RWPE2 (cell line): ENCODE data around the gene CLEC7A.

ENCODE experiments used
- ATAC-seq: fragments of 200-7000 bp; cut with Tn5 transposase; 3 replicates; pipeline ENCODE4 v1.9.1; 2021; ENCODE audit warnings: low read depth
- DNase-seq: peaks from one replicate; pipeline ENCODE4 v3.0.0-alpha.2; 2020; ENCODE audit warnings: low spot score
- H3K27ac ChIP-seq: fragments of 450-650 bp; 2 replicates; pipeline ENCODE4 v1.5.1; 2017; ENCODE audit warnings: mild to moderate bottlenecking; ENCODE audit not compliant: poor library complexity, severe bottlenecking
- H3K27me3 ChIP-seq: fragments of 250-450 bp; sonication (Bioruptor Pico); 2 replicates; pipeline ENCODE4 v1.5.1; 2021; ENCODE audit warnings: mild to moderate bottlenecking, moderate library complexity; ENCODE audit not compliant: insufficient read depth, poor library complexity, severe bottlenecking
- H3K36me3 ChIP-seq: fragments of 250-450 bp; sonication (Bioruptor Pico); 2 replicates; pipeline ENCODE4 v1.5.1; 2020; ENCODE audit warnings: low read depth, mild to moderate bottlenecking, moderate library complexity
- H3K4me1 ChIP-seq: fragments of 250-450 bp; sonication (Bioruptor Pico); 2 replicates; pipeline ENCODE4 v1.5.1; 2021; ENCODE audit warnings: mild to moderate bottlenecking, moderate library complexity; ENCODE audit not compliant: insufficient read depth, poor library complexity, severe bottlenecking
- H3K4me3 ChIP-seq: fragments of 250-450 bp; sonication (Bioruptor Pico); 2 replicates; pipeline ENCODE4 v1.5.1; 2021; ENCODE audit warnings: mild to moderate bottlenecking, moderate library complexity; ENCODE audit not compliant: severe bottlenecking
- H3K9me3 ChIP-seq: fragments of 250-450 bp; sonication (Bioruptor Pico); 2 replicates; pipeline ENCODE4 v1.5.1; 2021; ENCODE audit warnings: mild to moderate bottlenecking, moderate library complexity; ENCODE audit not compliant: severe bottlenecking
- TF ChIP-seq, protein P1 (sequence below): fragments of 450-650 bp; IDR thresholded peaks from one replicate; pipeline ENCODE4 v1.5.1; 2017; ENCODE audit warnings: mild to moderate bottlenecking, moderate library complexity; ENCODE audit not compliant: poor library complexity, severe bottlenecking

The CLEC7A gene

DNA sequence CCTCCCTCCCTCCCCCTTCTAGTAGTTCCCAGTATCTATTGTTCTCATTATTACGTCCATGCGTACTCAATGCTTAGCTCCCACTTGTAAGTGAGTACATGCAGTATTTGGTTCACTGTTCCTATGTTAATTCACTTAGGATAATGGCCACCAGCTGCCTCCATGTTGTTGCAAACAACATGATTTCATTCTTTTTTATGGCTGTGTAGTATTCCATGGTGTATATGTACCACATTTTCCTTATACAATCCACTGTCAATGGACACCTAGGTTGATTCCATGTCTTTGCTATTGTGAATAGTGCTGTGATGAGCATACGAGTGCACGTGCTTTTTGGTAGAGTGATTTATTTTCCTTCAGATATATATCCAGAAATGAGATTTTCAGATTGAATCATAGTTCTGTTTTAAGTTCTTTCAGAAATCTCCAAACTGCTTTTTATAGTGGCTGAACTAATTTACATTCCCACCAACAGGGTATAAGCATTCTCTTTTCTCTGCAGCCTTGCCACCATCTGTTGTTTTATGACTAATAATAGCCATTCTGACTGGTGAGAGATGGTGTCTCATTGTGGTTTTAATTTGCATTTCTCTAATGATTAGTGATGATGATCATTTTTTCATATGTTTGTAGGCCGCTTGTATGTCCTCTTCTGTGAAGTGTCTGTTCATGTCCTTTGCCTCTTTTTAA, 17.9 kb upstream of the CLEC7A start:
- no peaks in the 10 kb centered on the region for H3K4me1 ChIP-seq
- H3K36me3 ChIP-seq = no peaks in the 10 kb centered on the region
- H3K4me3 ChIP-seq = no peak overlapping the region
- no peak overlapping the region for H3K27ac ChIP-seq
- DNase-seq = no peak
- no peaks in the 10 kb centered on the region for H3K27me3 ChIP-seq
- TF ChIP-seq, protein P1, sequence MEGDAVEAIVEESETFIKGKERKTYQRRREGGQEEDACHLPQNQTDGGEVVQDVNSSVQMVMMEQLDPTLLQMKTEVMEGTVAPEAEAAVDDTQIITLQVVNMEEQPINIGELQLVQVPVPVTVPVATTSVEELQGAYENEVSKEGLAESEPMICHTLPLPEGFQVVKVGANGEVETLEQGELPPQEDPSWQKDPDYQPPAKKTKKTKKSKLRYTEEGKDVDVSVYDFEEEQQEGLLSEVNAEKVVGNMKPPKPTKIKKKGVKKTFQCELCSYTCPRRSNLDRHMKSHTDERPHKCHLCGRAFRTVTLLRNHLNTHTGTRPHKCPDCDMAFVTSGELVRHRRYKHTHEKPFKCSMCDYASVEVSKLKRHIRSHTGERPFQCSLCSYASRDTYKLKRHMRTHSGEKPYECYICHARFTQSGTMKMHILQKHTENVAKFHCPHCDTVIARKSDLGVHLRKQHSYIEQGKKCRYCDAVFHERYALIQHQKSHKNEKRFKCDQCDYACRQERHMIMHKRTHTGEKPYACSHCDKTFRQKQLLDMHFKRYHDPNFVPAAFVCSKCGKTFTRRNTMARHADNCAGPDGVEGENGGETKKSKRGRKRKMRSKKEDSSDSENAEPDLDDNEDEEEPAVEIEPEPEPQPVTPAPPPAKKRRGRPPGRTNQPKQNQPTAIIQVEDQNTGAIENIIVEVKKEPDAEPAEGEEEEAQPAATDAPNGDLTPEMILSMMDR = no peak
- ATAC-seq = no peak
- no peaks in the 10 kb centered on the region for H3K9me3 ChIP-seq

DNA sequence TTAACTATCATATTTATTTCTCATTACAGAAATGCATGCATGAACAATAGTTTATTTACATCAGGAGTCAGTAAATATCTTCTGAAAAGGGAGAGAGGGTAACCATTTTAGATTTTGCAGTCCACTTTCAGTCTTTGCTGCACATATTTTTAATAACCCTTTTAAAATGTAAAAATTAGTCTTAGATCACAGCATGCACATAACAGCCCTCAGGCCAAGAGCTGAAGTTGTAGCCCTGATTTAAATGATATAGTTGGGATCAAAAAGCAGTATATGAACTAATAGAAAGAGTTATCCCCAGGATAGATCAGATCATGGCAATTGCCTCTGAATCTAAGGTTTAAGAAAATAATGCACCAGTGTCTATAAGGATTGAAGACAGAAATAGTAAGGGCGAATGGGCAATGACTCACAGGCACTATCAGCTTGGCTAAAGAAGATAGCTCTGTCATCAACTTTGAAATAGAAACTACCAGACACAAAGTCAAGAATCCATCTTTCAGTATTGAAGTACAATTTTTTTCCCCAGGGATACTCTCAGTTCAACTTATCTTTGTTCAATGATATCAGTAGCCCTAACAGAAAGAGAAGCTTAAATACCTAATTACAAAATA, 13.1 kb upstream of the CLEC7A start:
- no peak for ATAC-seq
- DNase-seq = no peak
- no peak overlapping the region for H3K4me3 ChIP-seq

DNA sequence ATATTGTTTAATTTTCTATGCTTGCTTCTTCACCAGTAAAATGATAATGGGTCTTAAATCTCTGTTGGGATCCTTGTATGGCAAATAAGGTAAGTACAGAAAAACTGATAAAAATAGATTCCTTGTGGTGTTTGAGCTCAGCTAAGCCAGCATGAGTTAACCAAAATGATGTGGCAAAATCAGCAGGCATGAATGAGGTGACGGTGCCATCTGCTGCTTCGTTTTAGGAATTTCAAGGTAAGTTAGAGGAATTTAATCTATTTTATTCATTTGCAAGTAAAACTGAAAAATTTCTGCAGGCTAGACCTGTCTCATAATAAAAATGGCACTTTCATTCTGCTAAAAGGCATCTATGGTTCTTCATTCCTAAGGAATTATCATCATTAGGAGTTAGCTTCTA, 10.0 kb upstream of the CLEC7A start:
- TF ChIP-seq, protein P1 = peak; percentile 54
- no peak for DNase-seq
- no peaks in the 10 kb centered on the region for H3K4me1 ChIP-seq
- no peaks in the 10 kb centered on the region for H3K36me3 ChIP-seq
- no peaks in the 10 kb centered on the region for H3K9me3 ChIP-seq
- H3K27ac ChIP-seq = no peak overlapping the region
- H3K4me3 ChIP-seq = no peak overlapping the region
- ATAC-seq = no peak
- no peaks in the 10 kb centered on the region for H3K27me3 ChIP-seq

More for the DNA sequence above, 13.1 kb upstream of the CLEC7A start:
- Histone ChIP-seq H3K27ac (no peak overlapping the region), H3K27me3 (no peaks in the 10 kb centered on the region), H3K4me1 (no peaks in the 10 kb centered on the region), H3K9me3 (no peaks in the 10 kb centered on the region), H3K36me3 (no peaks in the 10 kb centered on the region)
- TF ChIP-seq, protein P1 = no peak

DNA sequence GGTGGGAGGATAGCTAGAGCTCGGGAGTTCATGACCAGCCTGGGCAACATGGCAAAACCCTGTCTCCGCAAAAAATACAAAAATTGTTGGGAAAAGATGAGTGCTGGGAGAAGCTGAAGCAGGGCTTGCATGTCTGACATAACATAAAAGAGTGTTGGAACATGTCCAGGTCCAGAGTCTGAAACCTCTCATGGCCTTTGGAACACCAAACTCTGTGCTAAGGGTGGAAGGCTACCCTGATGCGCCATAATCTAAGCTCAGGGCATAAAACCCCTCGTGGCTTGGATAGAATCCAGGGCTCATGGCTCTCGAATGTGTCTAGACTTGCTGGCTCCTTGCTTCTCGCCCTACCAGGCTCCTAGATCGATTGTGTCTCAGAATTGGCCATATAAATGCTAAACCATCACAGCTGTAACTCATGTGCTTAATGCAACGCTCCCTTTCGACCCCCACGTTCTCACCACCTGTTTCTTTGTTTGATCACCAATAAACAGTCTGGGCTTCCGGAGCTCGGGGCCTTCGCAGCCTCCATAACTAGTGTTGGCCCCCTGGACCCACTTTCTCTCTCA, 6.7 kb upstream of the CLEC7A start:
- DNase-seq (no peak), ATAC-seq (no peak)
- Histone ChIP-seq H3K27me3 (no peaks in the 10 kb centered on the region), H3K4me1 (no peaks in the 10 kb centered on the region), H3K4me3 (no peak overlapping the region), H3K36me3 (no peaks in the 10 kb centered on the region), H3K9me3 (no peaks in the 10 kb centered on the region), H3K27ac (no peak overlapping the region)
- TF ChIP-seq, protein P1 = no peak

DNA sequence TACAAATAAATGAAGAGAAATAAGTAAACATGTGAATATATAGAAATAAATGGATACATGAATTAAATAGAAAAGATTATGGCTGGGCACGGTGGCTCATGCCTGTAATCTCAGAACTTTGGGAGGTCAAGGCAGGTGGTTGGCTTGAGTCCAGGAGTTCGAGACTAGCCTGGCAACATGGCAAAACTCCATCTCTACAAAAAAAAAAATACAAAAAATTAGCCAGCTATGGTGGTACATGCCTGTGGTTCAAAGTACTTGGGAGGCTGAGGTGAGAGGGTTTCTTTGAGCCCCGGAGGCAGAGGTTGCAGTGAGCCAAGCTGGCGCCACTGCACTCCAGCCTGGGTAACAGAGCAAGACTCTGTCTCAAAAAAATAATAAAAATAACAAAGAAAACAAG, 5.1 kb upstream of the CLEC7A start:
- no peaks in the 10 kb centered on the region for H3K36me3 ChIP-seq
- no peaks in the 10 kb centered on the region for H3K27me3 ChIP-seq
- H3K27ac ChIP-seq = no peak overlapping the region
- ATAC-seq = no peak
- TF ChIP-seq, protein P1 = no peak
- no peaks in the 10 kb centered on the region for H3K9me3 ChIP-seq
- no peaks in the 10 kb centered on the region for H3K4me1 ChIP-seq
- H3K4me3 ChIP-seq = no peak overlapping the region
- no peak for DNase-seq
